Omental fat pad (tissue), 4 donors: Measurements from ENCODE around the gene FGL2. TPM values are rescaled to one million over a fixed set of nuclear protein-coding genes. Genes with fewer than 3 reads are reported as not detected.
A peak's percentile ranks its signal among the peaks of the same experiment; 100 is the strongest.
"Not testable (repeated sequence)": the region's sequence is repeated elsewhere in the genome, so short reads cannot be mapped to it uniquely, and the experiment has no call there.

Source experiments
- ATAC-seq: fragments of 150-250 bp; one replicate; pipeline ENCODE4 v1.9.1; 2016; ENCODE audit warnings: mild to moderate bottlenecking, moderate library complexity; ENCODE audit not compliant: low FRiP score
- DNase-seq: peaks from one replicate; pipeline ENCODE4 v3.0.0-alpha.2; 2019; ENCODE audit warnings: low spot score
- CTCF ChIP-seq, 3 donors: fragments of 450-650 bp; IDR thresholded peaks; one replicate each; pipeline ENCODE4 v1.5.1; 2016 to 2017; ENCODE audit warnings: antibody characterized with exemption in 3 of 3, mild to moderate bottlenecking in 3 of 3, moderate library complexity in 2 of 3
- total RNA-seq, 4 donors: library from RNA; depleted of rRNA; stranded (reverse); fragments of >200 nt; gene quantifications; one replicate each; pipeline ENCODE4 v1.1.0, GENCODE V29; 2016

Gene FGL2
- total RNA-seq, 4 donors from 2014 or later, result 31.3 to 92.2 (median 53.4) TPM

- ATAC-seq, result peak; percentile 59
- TF ChIP-seq CTCF (IDR thresholded peaks at IDR 0.05), result no peak
- no peak for DNase-seq
These were observed 26.8 kb upstream of the FGL2 start for GRCh38 chr7:77226357-77226839.

GRCh38 chr7:77223261-77223660 is 23.6 kb upstream of the FGL2 start:
- no peak for ATAC-seq
- no peak for TF ChIP-seq CTCF (IDR thresholded peaks at IDR 0.05)
- DNase-seq, result no peak

GRCh38 chr7:77222819-77223218 is 23.2 kb upstream of the FGL2 start:
- no peak for DNase-seq
- no peak for TF ChIP-seq CTCF (IDR thresholded peaks at IDR 0.05)
- no peak for ATAC-seq

GRCh38 chr7:77222065-77222464 is 22.4 kb upstream of the FGL2 start:
- DNase-seq (no peak), ATAC-seq (no peak)
- TF ChIP-seq CTCF (IDR thresholded peaks at IDR 0.05), result no peak

DNA sequence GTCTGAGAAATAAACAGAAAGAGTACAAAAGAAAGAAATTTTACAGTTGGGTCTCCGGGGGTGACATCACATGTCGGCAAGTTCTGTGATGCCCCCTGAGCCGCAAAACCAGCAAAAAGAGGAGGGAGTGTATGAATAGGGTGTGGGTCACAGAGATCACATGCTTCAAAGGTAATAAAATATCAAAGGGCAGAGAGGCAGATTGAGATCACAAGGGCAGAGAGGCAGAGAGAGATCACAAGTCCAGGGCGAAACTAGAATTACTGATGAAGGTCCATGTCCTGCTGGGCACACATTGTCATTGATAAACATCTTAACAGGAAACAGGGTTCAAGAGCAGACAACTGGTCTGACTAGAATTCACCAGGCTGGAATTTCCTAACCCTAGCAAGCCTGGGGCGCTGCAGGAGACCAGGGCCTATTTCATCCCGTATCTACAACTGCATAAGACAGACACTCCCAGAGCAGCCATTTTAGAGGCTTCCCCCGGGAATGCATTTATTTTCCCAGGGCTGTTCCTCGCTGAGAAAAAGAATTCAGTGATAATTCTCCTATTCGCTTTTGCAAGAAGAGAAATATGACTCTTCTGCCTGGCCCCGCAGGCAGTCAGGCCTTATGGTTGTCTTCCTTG is 20.2 kb upstream of the FGL2 start:
- not testable (repeated sequence) for DNase-seq, ATAC-seq

DNA sequence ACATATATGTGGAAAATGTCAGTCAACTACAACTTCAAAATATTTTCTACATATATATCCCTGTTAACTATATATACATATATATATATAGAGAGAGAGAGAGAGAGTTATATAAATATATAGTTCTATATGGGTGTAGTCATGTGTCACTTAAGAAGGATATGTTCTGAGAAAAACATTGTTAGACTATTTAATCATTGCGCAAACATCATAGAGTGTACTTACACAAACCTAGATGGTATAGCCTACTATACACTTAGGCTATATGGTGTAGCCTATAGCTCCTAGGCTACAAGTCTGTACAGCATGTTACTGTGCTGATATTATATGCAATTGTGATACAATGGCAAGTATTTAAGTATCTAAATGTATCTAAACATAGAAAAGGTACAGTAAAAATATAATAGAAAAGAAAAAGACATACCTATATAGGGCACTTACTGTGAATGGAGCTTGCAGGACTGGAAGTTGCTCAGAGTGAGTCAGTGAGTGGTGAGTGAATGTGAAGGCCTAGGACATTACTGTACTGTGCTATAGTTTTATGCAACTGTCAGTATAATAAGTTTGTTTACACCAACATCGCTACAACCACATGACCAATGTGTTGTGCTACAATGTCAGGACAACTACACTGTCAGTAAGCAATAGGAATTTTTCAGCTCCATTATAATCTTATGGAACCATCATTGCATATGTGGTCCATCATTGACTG is 18.0 kb upstream of the FGL2 start:
- DNase-seq (no peak), ATAC-seq (no peak)
- TF ChIP-seq CTCF (IDR thresholded peaks at IDR 0.05), result no peak

- DNase-seq (no peak), ATAC-seq (no peak)
- TF ChIP-seq CTCF (IDR thresholded peaks at IDR 0.05), result no peak
These were observed 16.7 kb upstream of the FGL2 start for GRCh38 chr7:77216181-77216845.
